HCT116 (cell line): Measurements from ENCODE around the gene SLC24A1. TPM values are rescaled to one million over a fixed set of nuclear protein-coding genes. Genes with fewer than 3 reads are reported as not detected.

Experiments
- ATAC-seq: fragments of 200-7000 bp; cut with Tn5 transposase; 2 replicates; pipeline ENCODE4 v1.9.1; 2020; ENCODE audit warnings: mild to moderate bottlenecking, moderate library complexity
- BruUV-seq: library from RNA; stranded (reverse); fragments of 400-500 nt; replicated peaks from 2 replicates; lab custom pipeline; 2021; lab: Mats Ljungman, UMichigan
- CTCF ChIA-PET: fragments of 300-600 bp; sonication (Branson Sonifier 250); formaldehyde crosslinking; loops from one replicate; lab custom pipeline; 2021; ENCODE audit warnings: antibody characterized with exemption; lab: Charles Lee
- POLR2A ChIA-PET: fragments of 300-600, 350-600 bp; sonication (Branson Sonifier 250); formaldehyde crosslinking; loops from one replicate; lab custom pipeline; 2021; ENCODE audit warnings: antibody characterized with exemption; lab: Charles Lee
- RAD21 ChIA-PET, 2 experiments: fragments of 300-600 bp; sonication (Branson Sonifier 250); formaldehyde crosslinking; loops; one replicate each; lab custom pipeline; 2023; ENCODE audit warnings: low total read pairs in 2 of 2; ENCODE audit not compliant: uncharacterized antibody in 2 of 2, unreplicated experiment in 2 of 2, low non-redundant PET in 1 of 2; lab: Charles Lee
- DNase-seq: peaks from one replicate; pipeline ENCODE4 v3.0.0-alpha.2; 2010; ENCODE audit warnings: low read depth, low spot score
- H2AFZ ChIP-seq: fragments of 200-600 bp; shearing (Covaris generic), sonication (generic); 2 replicates; pipeline ENCODE4 v1.6.1; 2017; ENCODE audit warnings: low read depth, mixed run types, mixed read lengths, antibody characterized with exemption, low read length; ENCODE audit not compliant: poor library complexity, severe bottlenecking
- H3K27ac ChIP-seq: 2 replicates; pipeline ENCODE4 v1.5.1; 2012; ENCODE audit warnings: low read depth, low read length
- H3K27me3 ChIP-seq: fragments of 200-600 bp; sonication (generic); 2 replicates; pipeline ENCODE4 v1.6.1; 2016; ENCODE audit warnings: mixed run types, low read length, mixed read lengths; ENCODE audit not compliant: insufficient read depth
- H3K36me3 ChIP-seq, 2 experiments: fragments of 200-500 bp in 1 of 2; fragments of 200-600 bp in 1 of 2; sonication (Bioruptor generic) in 1 of 2; sonication (generic) in 1 of 2; 2 replicates each; pipeline versions ENCODE4 v1.5.1 to v1.6.1; 2014 to 2016; ENCODE audit warnings: low read length in 2 of 2, inconsistent platforms in 1 of 2, mixed read lengths in 1 of 2, mixed run types in 1 of 2; ENCODE audit not compliant: insufficient read depth in 2 of 2, control insufficient read depth in 1 of 2
- H3K4me1 ChIP-seq, 2 experiments: fragments of 200-600 bp in 1 of 2; sonication (generic) in 1 of 2; 2 replicates each; pipeline versions ENCODE4 v1.5.1 to v1.6.1; 2012 to 2017; ENCODE audit warnings: low read length in 2 of 2, inconsistent platforms in 1 of 2, mild to moderate bottlenecking in 1 of 2, mixed read lengths in 1 of 2, mixed run types in 1 of 2, moderate library complexity in 1 of 2; ENCODE audit not compliant: insufficient read depth in 2 of 2, control insufficient read depth in 1 of 2
- H3K4me2 ChIP-seq: fragments of 200-600 bp; sonication (generic); 2 replicates; pipeline ENCODE4 v1.6.1; 2017; ENCODE audit warnings: mixed run types, low read length, mixed read lengths
- H3K4me3 ChIP-seq, 2 experiments: fragments of 200-600 bp in 1 of 2; sonication (generic) in 1 of 2; replicated peaks in 1 of 2; 2 replicates each; pipeline ENCODE4 v1.5.1; 2011 to 2016; ENCODE audit warnings: low read length in 2 of 2, control low read depth in 1 of 2, low read depth in 1 of 2, mild to moderate bottlenecking in 1 of 2, mixed read lengths in 1 of 2, mixed run types in 1 of 2
- H3K79me2 ChIP-seq: fragments of 200-600 bp; sonication (generic); 2 replicates; pipeline ENCODE4 v1.6.1; 2017; ENCODE audit warnings: mild to moderate bottlenecking, mixed run types, low read length, moderate library complexity, mixed read lengths; ENCODE audit not compliant: insufficient read depth
- H3K9ac ChIP-seq: fragments of 200-600 bp; sonication (generic); 2 replicates; pipeline ENCODE4 v1.6.1; 2016; ENCODE audit warnings: low read length, mixed read lengths
- H3K9me2 ChIP-seq: fragments of 200-600 bp; sonication (generic), shearing (Covaris generic); 2 replicates; pipeline ENCODE4 v1.6.1; 2017; ENCODE audit warnings: mixed run types, mild to moderate bottlenecking, moderate library complexity; ENCODE audit not compliant: insufficient read depth
- H3K9me3 ChIP-seq, 2 experiments: fragments of 200-500 bp in 1 of 2; fragments of 200-600 bp in 1 of 2; sonication (Bioruptor generic) in 1 of 2; sonication (generic) in 1 of 2; 2 replicates each; pipeline ENCODE4 v1.6.1; 2014 to 2017; ENCODE audit warnings: low read length in 2 of 2, mixed read lengths in 2 of 2, inconsistent platforms in 1 of 2, low read depth in 1 of 2, mild to moderate bottlenecking in 1 of 2, mixed run types in 1 of 2, moderate library complexity in 1 of 2; ENCODE audit not compliant: control insufficient read depth in 1 of 2, insufficient read depth in 1 of 2
- H4K20me1 ChIP-seq: fragments of 200-600 bp; sonication (generic), shearing (Covaris generic); 2 replicates; pipeline ENCODE4 v1.6.1; 2017; ENCODE audit warnings: mixed run types, mild to moderate bottlenecking, moderate library complexity; ENCODE audit not compliant: insufficient read depth
- CBX3 ChIP-seq: IDR thresholded peaks from 2 replicates; pipeline ENCODE4 v1.6.1; 2012; ENCODE audit warnings: low read depth
- EZH2phosphoT487 ChIP-seq: fragments of 200-600 bp; IDR thresholded peaks from 2 replicates; pipeline ENCODE4 v1.6.1; 2018; ENCODE audit warnings: antibody characterized with exemption, borderline replicate concordance
- FOSL1 ChIP-seq: IDR thresholded peaks from 2 replicates; pipeline ENCODE4 v1.6.1; 2012; ENCODE audit warnings: low read depth
- JUND ChIP-seq: IDR thresholded peaks from 2 replicates; pipeline ENCODE4 v1.6.1; 2012
- POLR2AphosphoS5 ChIP-seq: IDR thresholded peaks from 2 replicates; pipeline ENCODE4 v1.6.1; 2011; ENCODE audit warnings: mild to moderate bottlenecking, low read depth, low read length, moderate library complexity
- RAD21 ChIP-seq: IDR thresholded peaks from 2 replicates; pipeline ENCODE4 v1.6.1; 2012; ENCODE audit warnings: low read depth, mild to moderate bottlenecking
- SIN3A ChIP-seq: IDR thresholded peaks from 2 replicates; pipeline ENCODE4 v1.6.1; 2012; ENCODE audit warnings: low read depth
- TCF7L2 ChIP-seq: IDR thresholded peaks from 2 replicates; pipeline ENCODE4 v1.7.0; 2011; ENCODE audit warnings: borderline replicate concordance, inconsistent platforms; ENCODE audit not compliant: insufficient read depth, insufficient read length; ENCODE audit errors: extremely low read depth
- YY1 ChIP-seq: IDR thresholded peaks from 2 replicates; pipeline ENCODE4 v1.6.1; 2011; ENCODE audit warnings: low read length, low read depth, moderate library complexity, mild to moderate bottlenecking; ENCODE audit not compliant: insufficient replicate concordance; ENCODE audit errors: extremely low read depth
- ZNF274 ChIP-seq: fragments of 200-500 bp; sonication (Bioruptor generic); IDR thresholded peaks from 2 replicates; pipeline ENCODE4 v1.6.1; 2014; ENCODE audit warnings: mild to moderate bottlenecking, low read depth, low read length, inconsistent platforms
- intact Hi-C: fragments of 100-400 bp; cut with micrococcal nuclease; formaldehyde crosslinking; loops from 2 replicates; pipeline ENCODE4 v1.10.0; 2022
- total RNA-seq: library from RNA; stranded (reverse); gene quantifications from one replicate; pipeline ENCODE4 v1.2.1, GENCODE V29; 2021; ENCODE audit not compliant: unreplicated experiment
- TF ChIP-seq, protein P1 (sequence below): IDR thresholded peaks from 2 replicates; pipeline ENCODE4 v1.6.1; 2012; ENCODE audit warnings: low read depth
- TF ChIP-seq, protein P2 (sequence below): IDR thresholded peaks from 2 replicates; pipeline ENCODE4 v1.6.1; 2012

The SLC24A1 gene
- total RNA-seq, 1 experiment from 2014 or later = 15.9 TPM

GRCh38 chr15:65618560-65619109 is 3.1 kb upstream of the SLC24A1 start:
- Histone ChIP-seq H3K36me3 (no peaks in the 10 kb centered on the region), H2AFZ (no peak overlapping the region), H3K9me2 (no peaks in the 10 kb centered on the region), H3K27ac (no peak overlapping the region), H3K4me1 (no peaks in the 10 kb centered on the region), H3K4me3 (no peak overlapping the region), H3K4me2 (no peak overlapping the region), H3K79me2 (no peaks in the 10 kb centered on the region), H4K20me1 (no peaks in the 10 kb centered on the region), H3K27me3 (no peaks in the 10 kb centered on the region), H3K9me3 (no peaks in the 10 kb centered on the region), H3K9ac (no peak overlapping the region)
- TF ChIP-seq YY1 (no peak), FOSL1 (no peak), SIN3A (no peak), TCF7L2 (no peak), EZH2phosphoT487 (no peak), POLR2AphosphoS5 (no peak), RAD21 (no peak), ZNF274 (no peak), CBX3 (no peak), JUND (no peak)
- TF ChIP-seq, protein P1, sequence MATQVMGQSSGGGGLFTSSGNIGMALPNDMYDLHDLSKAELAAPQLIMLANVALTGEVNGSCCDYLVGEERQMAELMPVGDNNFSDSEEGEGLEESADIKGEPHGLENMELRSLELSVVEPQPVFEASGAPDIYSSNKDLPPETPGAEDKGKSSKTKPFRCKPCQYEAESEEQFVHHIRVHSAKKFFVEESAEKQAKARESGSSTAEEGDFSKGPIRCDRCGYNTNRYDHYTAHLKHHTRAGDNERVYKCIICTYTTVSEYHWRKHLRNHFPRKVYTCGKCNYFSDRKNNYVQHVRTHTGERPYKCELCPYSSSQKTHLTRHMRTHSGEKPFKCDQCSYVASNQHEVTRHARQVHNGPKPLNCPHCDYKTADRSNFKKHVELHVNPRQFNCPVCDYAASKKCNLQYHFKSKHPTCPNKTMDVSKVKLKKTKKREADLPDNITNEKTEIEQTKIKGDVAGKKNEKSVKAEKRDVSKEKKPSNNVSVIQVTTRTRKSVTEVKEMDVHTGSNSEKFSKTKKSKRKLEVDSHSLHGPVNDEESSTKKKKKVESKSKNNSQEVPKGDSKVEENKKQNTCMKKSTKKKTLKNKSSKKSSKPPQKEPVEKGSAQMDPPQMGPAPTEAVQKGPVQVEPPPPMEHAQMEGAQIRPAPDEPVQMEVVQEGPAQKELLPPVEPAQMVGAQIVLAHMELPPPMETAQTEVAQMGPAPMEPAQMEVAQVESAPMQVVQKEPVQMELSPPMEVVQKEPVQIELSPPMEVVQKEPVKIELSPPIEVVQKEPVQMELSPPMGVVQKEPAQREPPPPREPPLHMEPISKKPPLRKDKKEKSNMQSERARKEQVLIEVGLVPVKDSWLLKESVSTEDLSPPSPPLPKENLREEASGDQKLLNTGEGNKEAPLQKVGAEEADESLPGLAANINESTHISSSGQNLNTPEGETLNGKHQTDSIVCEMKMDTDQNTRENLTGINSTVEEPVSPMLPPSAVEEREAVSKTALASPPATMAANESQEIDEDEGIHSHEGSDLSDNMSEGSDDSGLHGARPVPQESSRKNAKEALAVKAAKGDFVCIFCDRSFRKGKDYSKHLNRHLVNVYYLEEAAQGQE = no peak
- TF ChIP-seq, protein P2, sequence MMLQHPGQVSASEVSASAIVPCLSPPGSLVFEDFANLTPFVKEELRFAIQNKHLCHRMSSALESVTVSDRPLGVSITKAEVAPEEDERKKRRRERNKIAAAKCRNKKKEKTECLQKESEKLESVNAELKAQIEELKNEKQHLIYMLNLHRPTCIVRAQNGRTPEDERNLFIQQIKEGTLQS = no peak
- BruUV-seq = no TSS peak
- POLR2A ChIA-PET = no interaction called here
- ATAC-seq = no peak
- CTCF ChIA-PET = no interaction called here
- RAD21 ChIA-PET = no interaction called here
- no peak for DNase-seq
- intact Hi-C loops = no loop called here
